Activated T-cell treated with anti-CD3 and anti-CD28 coated beads, Interleukin-2, amount 50 U/mL, for 1 hour (primary cell): ENCODE results near the gene CHST9.
"Not testable (repeated sequence)": the region's sequence is repeated elsewhere in the genome, so short reads cannot be mapped to it uniquely, and the experiment has no call there.

Source experiments
- DNase-seq: peaks from one replicate; pipeline ENCODE4 v3.0.0-alpha.2; 2020

Gene CHST9

DNA sequence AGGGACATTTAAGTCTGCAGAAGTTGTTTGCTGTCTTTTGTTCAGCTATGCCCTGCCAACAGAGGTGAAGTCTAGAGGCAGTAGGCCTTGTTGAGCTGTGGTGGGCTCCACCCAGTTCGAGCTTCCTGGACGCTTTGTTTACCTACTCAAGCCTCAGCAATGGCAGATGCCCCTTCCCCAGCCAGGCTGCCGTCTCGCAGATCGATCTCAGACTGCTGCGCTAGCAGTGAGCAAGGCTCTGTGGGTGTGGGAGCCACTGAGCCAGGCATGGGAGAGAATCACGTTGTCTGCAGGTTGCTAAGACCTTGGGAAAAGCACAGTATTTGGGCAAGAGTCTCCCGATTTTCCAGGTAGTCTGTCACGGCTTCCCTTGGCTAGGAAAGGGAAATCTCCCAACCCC, 91.8 kb downstream of the CHST9 start:
- DNase-seq: not testable (repeated sequence)

DNA sequence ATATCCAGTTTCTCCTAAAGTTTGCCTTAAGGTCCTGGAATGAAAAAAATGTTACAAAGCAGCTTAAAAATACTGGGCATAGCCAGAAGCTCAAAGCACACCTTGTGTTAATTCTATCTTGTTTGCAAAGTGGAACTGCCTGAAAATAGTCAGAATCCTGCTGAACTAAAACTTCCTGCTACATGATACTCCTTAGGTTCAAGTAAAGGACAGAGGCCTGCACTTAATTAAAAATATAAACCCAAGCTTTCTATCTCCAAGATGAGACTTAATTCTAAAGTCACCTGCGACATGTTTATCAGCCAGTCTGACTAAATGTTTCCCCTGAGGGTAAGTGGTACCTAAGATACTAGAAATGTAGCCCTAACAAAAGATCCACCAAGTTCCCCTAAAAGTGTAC, 103.4 kb downstream of the CHST9 start:
- DNase-seq: no peak

DNA sequence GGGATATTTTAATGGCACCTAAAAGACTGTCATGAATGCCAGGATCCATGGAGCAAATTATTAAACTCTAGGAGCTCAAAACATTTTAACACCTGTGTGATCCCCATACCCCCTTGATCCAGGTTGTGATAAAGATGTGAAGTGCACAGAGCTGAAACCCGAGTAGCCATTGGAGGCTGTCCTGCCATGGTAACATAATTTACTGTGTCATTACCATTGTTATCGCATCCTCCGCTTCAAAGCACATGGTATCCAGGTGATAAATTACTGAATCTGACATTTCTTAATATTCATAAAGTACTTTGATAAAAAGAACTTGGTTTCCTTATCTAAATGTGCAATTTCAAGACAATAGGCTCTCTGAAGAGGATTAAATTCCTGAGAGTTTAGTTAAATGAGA, 109.3 kb downstream of the CHST9 start:
- DNase-seq: no peak

DNA sequence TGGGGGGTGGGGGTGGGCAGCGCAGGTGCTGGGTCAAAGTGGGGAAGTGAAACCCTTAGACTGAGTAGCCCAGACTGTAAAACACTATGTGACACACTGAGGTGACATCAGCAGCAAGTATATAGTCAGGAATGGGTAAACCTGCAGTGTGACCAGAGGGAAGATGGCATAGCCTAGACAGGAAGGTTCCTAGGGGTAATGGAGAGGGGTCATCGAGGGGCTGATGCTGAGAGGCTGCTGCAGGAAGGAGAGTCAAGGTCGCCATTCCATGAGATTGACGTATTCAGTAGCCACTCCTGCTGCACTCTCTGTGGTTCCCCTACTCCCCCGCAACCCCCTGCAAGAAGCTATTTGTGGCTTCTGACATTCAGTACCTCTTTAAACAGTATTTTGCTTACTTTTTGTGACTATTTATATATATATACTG, 111.7 kb downstream of the CHST9 start:
- DNase-seq: no peak

DNA sequence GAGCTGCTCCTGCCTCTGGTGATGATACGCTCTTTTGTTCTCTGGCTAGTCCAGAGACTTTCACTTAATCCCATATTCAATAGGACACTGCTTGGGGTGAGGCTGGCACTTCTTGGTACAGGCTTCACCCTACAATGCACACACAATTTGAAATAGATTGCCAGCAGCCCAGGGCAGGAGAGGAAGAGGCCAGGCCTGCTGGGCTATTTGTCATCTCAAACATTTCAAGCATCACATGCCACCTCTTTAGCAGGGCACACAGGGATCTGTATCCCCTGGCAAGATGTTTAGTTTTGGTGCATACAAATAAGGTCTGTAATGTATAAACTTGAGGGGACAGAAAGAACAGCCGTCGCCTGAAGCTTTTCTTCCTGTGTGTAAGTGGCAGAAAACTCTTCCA, 120.4 kb downstream of the CHST9 start:
- no peak for DNase-seq

DNA sequence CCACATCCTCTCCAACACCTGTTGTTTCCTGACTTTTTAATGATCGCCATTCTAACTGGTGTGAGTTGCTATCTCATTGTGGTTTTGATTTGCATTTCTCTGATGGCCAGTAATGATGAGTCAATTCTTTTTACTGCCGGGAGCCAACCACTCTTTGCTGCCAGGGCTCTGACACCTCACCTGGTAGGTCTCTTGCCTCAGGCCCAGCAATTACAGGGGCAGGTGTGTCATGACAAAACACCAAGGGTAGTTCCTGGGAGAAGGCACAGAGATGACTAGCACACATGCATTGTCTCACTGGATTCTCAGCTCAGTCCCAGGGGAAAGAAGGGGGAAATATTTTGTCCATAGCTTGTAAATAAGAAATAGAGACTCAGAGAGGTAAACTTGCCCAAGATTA, 122.3 kb downstream of the CHST9 start:
- no peak for DNase-seq

DNA sequence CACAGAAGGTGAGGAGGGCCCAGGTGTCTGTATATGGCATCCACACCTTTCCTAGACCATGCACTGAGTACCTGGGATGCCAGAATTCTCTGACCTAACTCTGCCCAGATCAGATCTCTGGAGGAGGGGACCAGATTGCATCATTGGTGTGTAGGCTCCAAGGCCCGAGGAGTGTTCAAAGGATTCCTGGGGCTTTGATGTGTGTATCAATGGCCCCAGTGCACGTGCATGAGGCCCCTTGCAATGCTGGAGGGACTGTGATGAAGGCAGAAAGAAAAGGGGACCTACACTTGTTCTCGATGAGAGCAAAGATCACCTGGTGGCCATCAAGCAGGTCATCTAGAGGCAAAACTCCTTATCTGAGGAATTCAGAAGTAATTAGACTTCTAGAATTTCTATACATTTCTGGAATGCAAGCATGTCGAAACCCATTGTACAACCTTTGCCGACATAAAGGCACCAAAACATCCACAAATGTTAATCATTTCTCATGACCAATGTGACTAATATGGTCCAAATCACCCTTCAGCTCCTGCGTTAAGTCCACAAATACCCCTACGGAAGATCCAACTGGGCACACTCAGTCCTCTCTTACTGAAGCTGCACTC, 123.5 kb downstream of the CHST9 start:
- DNase-seq: no peak

DNA sequence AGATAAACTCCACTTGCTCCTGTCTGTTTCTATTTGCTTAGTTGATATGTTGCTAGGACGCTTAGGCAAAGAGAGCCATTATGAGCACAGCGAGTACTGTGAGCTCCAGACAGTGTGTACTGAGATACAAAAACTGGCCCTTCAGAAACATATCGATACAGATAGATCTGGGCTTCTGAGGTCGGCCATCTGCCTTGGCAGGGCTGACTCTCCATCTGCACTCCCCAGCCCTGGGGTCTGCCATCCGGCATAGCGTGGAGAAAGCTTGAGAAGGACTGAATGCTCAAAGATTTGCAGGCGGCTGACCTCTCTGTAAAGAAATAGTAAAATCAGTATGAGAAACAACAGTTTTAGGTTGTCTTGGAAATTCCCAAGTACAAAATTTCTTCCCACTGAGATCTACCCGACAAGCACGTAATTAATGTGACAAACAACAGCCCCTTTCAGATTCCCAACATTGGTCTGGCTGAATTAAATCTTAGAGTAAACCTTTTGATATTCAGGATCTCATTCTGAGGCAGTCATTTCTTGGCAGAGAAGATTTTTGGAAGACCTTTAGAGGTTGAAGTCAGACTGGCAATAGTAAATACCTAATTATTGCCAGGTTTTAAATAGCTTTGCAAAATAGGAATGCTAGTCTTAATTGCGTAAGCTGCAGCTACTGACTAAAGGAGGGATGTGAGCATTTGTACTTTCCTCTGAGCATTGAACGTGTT, 127.4 kb downstream of the CHST9 start:
- DNase-seq: no peak

DNA sequence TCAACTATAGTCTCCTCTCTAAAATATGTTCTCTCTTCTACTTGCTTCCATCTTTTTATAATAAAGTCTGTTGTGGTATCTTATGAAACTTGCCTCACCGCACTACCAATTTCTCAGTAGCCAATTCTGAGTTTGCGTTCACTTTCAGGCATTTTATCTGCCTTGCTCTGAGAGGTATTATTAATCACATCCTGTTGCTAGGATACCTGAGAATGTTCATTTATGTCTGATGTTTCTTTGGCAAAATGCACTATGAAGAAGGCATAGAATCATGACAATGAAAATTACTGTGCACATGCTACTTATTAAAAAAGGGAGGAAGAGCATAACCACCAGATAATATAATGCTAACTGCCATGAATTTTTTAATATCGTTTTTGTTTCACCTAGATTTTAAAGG, 130.2 kb downstream of the CHST9 start:
- no peak for DNase-seq

DNA sequence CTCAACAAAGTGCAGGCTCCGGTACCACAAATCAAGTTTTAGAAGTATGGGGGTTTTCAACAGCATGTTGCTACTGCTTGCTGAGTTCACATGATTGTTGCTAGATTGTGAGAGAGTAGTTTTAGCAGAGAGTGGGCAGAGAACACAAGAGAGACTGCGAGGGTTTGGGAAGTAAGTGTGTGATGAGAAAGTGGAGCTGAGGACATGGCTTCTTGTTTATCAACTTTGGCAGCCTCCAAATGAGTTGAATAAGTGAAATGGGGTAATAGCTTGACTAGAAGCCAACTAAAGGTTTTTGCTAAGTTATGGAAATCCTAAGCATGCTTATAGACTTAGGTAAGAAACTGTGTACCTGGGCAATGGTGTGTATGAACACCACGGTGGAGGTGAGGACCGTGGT, 135.1 kb downstream of the CHST9 start:
- no peak for DNase-seq

DNA sequence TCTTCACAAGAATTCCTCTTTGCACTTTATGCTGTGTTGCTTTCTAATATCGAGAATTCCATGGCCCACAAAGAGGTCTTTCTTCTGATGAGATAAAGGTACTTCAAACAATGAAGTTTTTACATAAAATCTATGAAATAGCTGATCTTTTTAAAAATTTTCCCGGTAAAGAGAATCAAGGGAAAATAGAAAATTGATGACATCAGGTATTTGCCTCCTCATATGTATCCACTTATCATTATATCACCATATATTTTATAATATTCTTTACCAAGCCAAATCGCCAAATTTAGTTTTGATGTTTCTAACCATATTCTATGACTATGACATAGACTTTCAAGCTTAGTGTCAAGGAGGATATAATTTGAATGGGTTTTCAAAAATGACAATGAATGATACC, 139.8 kb downstream of the CHST9 start:
- no peak for DNase-seq

DNA sequence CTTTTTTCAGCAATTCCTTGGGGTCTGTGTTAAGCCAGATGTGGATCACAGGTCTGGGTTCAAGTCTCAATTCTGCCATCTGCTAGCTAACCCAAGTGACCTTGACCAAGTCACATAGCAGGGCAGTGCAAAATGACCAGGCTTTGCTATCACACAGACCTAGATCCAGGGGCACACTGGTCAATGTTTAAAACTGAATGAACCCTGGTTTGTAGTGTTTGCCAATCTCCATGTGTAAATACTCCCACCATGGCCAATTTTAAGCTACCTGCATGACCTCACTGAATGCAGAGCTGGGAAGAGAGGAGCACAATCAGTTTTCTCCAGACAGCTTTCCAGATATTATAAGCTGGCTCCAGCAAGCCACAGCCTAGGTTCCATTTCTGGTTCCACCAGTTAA, 142.9 kb downstream of the CHST9 start:
- no peak for DNase-seq

DNA sequence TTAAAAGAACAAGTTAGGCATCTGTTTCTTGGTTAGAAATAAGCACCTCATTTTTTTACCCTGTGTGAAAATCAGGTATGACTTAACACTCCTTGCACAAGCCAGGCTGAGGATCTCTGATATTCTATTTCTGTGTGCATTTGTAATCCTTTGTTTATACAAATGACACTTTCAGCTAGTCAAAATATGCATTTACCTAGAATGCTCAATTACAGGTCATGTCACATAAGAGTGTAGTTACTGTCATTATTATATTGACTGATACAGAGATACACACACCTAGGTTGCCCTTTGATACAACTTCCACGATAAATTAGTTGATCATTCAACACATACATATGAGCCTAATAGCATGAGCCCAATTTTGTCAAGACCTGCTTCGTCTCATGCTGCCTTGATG, 144.3 kb downstream of the CHST9 start:
- no peak for DNase-seq

DNA sequence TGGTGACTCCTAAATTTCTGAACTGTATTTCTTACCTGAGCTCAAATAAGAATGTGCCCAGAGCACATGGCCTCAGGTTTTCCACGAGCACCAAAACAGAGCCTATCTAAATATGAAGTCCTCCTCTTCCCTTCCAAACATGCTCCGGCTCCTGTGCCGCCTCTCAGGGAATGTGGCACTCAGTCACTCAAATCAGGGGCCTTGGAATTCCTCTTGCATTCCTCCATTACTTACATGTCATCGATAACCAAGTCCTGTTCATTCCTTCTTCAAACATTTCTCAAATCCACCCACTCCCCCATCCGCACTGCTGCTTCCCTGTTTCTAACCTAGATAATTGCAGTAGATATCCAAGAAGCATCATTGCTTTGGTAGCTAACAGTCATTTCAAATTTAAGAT, 151.4 kb downstream of the CHST9 start:
- DNase-seq: no peak

DNA sequence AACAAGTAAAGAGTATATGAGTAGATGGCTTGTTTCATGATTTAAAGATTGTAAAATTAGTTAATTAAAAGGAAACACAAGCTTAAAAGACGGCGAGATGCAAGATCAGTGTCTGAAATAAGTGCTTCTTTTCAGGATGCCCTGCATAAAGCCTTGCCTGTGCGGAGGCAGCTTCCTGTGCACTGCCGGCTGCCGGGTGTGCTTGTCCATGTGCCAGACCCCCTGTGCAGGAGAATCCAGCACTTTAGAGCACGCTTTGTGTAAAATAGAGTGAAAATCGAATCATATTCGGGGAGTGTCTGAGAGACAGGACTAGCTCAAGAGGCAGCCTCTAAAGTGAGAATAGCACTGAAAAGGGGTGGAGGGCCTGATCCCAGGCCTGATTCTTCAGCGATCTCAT, 154.7 kb downstream of the CHST9 start:
- DNase-seq: no peak

DNA sequence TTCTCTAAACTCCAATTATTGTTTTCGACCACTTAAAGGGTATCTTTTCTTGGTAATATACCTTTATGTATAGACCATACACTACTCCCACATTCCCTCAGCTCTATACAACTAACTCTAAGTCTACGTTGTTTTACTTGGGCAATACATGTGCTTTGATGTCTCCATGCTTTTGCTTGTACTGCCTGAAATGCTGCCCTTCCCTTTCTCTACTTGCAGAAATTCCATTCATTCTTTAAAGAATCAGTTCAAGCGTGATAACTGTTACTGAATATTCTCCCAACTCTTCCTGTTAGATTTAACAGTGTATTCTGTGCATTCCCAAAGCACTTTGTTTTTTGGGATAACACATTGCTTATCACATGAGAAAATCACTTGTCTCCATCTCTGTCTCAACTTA, 162.6 kb downstream of the CHST9 start:
- DNase-seq: no peak

DNA sequence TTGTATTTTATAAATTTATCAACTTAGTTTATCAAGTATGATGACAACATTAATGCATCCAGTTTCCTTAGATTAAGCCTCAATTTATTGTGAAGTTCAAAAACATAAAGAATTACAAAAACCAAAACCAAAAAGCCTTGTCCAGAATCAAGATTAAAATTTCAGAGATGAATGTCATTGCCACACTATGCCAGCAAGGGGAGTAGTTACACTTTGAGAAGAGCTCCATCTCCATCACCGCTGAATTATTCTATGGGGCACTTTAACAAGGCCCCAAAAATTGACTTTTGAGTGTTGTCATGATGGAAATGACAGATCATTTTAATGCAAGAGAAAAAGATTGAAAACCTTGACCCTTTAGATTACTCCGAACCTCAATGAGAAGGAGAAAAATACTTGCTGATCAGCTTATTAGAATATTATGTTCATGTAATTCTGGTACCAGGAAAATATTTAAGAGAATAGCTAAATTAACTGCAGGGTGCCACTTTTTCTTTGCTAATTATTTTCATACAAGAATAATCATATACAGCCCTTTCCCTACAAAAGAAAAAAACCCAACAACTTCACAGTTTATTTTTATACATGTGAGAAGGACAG, 167.1 kb downstream of the CHST9 start:
- DNase-seq: no peak

DNA sequence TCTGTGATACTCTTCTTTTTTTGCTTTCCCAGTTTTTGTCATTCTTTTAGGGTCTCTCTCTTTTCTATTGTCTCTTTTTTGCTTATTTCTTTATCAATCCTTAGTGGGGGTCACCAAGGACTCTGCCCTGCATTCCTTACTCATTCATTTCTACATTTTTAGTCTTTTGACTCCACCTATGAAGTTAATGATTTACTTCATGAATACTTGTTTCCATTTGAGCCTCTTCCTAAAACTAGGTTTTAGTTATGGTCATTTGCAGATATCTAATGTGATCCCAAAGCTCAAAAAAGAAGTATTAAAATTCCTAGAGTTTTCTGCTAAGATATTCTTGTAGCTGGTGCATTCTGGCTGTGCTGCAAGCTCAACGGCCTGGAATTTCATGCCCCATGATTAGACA, 170.3 kb downstream of the CHST9 start:
- no peak for DNase-seq

DNA sequence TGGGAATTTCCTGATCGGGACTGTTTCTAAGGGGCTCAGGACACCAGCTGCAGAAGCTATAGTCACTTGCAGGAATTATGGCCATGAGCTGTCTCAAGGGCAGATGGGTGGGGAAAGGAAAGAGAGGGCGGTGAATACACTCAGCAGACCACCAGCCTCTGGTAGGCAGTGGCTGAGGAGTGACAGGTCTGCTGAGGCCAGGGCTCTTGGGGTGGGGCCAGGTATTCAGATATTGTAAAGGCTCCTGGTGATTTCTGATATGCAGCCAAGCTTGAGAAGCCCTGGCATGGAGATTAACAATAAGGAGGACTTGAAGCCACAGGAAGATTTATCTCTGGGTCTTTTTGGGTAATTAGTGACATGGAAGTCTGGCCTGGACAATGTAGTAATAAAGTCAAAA, 174.3 kb downstream of the CHST9 start:
- no peak for DNase-seq

DNA sequence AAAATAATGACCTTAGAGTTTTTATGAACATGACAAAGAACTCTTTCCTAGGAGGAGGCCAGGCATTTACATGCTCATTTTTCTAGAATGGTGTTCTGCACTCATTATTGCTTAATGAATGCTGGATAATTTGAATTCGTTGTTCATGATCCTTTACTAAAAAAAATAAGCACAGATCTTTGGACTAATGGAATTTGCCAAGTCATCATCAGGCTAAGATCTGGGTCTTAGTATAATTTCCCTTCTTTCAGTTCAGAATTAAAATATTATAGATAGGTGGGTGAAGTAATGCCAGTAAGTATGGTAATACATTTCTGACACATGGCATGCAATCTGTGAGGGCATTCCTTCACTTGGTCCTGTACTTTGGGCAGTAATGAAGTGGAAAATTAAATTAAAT, 175.8 kb downstream of the CHST9 start:
- DNase-seq: no peak

DNA sequence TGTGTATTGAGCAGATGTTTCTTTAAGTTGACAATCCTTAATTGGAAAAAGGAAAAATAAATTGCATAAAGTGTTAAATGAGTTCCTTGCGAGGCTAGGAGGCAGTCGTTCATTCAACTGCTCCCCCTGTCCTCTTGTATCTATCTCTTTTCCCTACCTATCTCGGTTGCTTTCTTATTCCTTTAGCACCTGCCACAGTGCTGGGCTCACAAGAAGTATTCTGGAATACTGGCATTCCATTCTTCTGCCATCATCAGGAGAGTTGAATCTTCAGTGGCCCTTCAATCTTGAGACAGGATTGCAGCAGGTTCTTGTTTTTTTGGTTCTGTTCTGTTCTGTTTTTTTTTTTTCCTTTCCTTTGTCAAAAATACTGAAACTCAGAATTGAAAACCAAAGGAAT, 176.5 kb downstream of the CHST9 start:
- no peak for DNase-seq

DNA sequence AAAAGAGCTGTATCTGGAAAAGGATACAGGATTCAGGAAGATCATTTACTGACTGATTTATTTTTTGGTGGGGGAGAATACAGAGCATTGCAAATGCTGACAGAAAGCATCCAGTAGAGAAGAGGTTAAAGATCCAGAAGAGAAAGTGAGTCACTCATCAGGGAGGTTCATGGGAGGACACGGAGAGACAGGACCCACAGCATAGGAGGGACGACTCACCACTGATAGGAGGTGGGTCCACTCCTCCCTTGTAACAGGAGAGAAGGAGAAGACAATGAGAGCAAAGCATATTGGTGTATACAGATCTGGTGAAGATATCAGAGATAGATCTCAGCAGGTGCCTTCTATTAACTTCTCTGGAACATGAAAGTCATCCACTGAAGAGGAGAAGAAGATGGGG, 177.2 kb downstream of the CHST9 start:
- DNase-seq: no peak

DNA sequence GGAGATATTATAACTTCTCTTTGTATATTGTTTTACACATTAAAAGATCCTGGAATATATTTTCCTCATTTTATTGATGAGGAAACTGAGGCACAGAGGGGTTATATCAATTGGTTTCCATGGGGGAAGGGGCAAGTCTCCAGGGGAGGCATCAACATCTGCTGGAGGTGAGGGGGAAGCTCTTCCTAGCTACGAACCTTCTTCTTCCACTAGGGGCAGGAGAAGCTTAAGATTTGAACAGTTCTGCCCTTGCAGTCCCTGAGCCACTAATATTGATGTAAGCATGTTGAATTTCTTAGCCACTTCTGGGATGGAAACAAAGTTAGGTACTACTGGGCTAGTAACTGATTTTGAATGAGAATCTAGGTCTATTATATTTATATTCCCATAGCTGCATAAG, 179.5 kb downstream of the CHST9 start:
- DNase-seq: no peak

DNA sequence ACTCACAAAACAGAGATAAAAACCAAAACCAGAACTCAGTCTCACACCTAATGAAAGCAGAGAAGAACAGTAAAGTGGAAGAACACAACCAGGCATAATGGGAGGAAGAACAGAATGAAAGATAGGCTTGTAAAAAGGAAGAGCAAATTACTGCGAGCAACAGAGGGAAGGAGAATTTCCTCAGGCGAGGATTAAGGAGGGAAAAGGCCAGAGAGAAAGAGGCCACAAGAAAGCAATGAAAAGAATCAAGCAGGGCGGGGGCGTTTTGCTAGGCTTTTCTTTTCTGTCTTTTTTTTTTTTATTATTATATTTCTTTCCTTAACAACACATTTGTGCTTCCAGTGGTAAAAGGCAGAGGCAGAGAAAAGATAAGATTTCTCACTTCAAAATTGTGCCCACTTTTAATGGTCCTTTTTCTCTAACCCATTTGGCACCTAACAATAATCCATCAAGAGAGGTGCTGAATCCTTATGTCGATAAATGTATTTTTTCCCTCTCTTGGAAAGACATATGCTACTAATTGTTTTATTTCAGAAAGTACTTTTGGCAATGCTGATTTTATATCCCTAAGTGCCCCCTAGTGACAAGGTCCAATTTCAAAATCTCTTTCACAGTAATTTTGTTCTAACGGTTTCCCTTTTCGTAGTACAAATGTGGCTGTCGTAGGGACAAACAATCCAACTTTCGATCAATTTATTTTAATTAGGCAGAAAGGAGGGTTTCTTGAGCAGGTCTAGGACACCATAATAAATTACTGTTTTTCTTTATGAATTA, 180.9 kb downstream of the CHST9 start:
- no peak for DNase-seq
